ENCODE results near the gene RUVBL2.

The RUVBL2 gene

GRCh38 chr19:48993175-48994034, at the start of gene RUVBL2, which contains the start of gene GYS1:
RUVBL2 (plus strand) TSS chr19:48993887; CDS start chr19:48993912, 25 bp downstream.
GYS1 (minus strand) TSS chr19:48993309; CDS start chr19:48993112, 197 bp downstream.
- H3K4me2 ChIP-seq (ENCODE audit: low read length), result peak within 1 kb of the TSS; percentile 96
- peak within 1 kb of the TSS; percentile 84 for H2AFZ ChIP-seq
- H3K4me1 ChIP-seq, result no peaks in the 10 kb centered on the region
- no peaks in the 10 kb centered on the region for H3K9me3 ChIP-seq (ENCODE audit: control insufficient read depth, low read length)
- peaks cover 20% of the 10 kb centered on the region for H3K79me2 ChIP-seq
- peak within 1 kb of the TSS; percentile 88 for H3K27ac ChIP-seq
- peak; percentile 100 for TF ChIP-seq CTCF (IDR thresholded peaks at IDR 0.05)
- no peaks in the 10 kb centered on the region for H3K36me3 ChIP-seq (ENCODE audit: control insufficient read depth, insufficient read depth, low read length)
- peak within 1 kb of the TSS; percentile 61 for H3K9ac ChIP-seq
- H3K4me3 ChIP-seq (ENCODE audit: low read depth, low read length), result peak within 1 kb of the TSS; percentile 88
- H3K27me3 ChIP-seq (ENCODE audit: control insufficient read depth, insufficient read depth, low read length), result no peaks in the 10 kb centered on the region

DNA sequence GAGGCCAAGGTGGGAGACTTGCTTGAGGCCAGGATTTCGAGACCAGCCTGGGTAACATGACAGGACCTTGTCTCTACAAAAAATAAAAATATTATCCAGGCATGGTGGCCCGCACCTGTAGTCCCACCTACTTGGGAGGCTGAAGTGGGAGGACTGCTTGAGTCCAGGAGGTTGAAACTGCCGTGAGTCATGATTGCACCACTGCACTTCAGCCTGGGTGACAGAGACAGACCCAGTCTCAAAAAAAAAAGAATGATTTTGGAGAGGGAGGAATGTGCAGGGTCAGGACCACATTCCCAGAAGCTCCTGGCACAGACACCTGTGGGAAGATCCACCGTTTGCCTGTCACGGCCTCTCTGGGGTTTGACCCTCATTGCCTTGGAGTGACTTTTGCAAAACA, 48.3 kb upstream of the RUVBL2 start:
- Histone ChIP-seq H3K27ac (no peak overlapping the region), H3K9me3 (ENCODE audit: control insufficient read depth, low read length) (no peaks in the 10 kb centered on the region), H3K9ac (no peak overlapping the region), H3K79me2 (no peaks in the 10 kb centered on the region), H2AFZ (no peak overlapping the region), H3K4me1 (no peaks in the 10 kb centered on the region), H3K4me2 (ENCODE audit: low read length) (no peak overlapping the region), H3K4me3 (ENCODE audit: low read depth, low read length) (no peak overlapping the region), H3K27me3 (ENCODE audit: control insufficient read depth, insufficient read depth, low read length) (no peaks in the 10 kb centered on the region), H3K36me3 (ENCODE audit: control insufficient read depth, insufficient read depth, low read length) (no peaks in the 10 kb centered on the region)
- TF ChIP-seq CTCF (IDR thresholded peaks at IDR 0.05), result no peak

GRCh38 chr19:48945817-48946216, 47.9 kb upstream of the RUVBL2 start:
- Histone ChIP-seq H3K27ac (no peak overlapping the region), H3K27me3 (ENCODE audit: control insufficient read depth, insufficient read depth, low read length) (no peaks in the 10 kb centered on the region)

GRCh38 chr19:48946463-48947257, 47.0 kb upstream of the RUVBL2 start:
- no peaks in the 10 kb centered on the region for H3K27me3 ChIP-seq (ENCODE audit: control insufficient read depth, insufficient read depth, low read length)
- TF ChIP-seq CTCF (IDR thresholded peaks at IDR 0.05), result no peak
- no peaks in the 10 kb centered on the region for H3K79me2 ChIP-seq

More at GRCh38 chr19:48945817-48946216, 47.9 kb upstream of the RUVBL2 start:
- H2AFZ ChIP-seq, result no peak overlapping the region
- H3K4me1 ChIP-seq, result no peaks in the 10 kb centered on the region
- no peaks in the 10 kb centered on the region for H3K36me3 ChIP-seq (ENCODE audit: control insufficient read depth, insufficient read depth, low read length)
- H3K79me2 ChIP-seq, result no peaks in the 10 kb centered on the region
- no peaks in the 10 kb centered on the region for H3K9me3 ChIP-seq (ENCODE audit: control insufficient read depth, low read length)
- no peak for TF ChIP-seq CTCF (IDR thresholded peaks at IDR 0.05)
- no peak overlapping the region for H3K4me2 ChIP-seq (ENCODE audit: low read length)
- H3K9ac ChIP-seq, result no peak overlapping the region
- H3K4me3 ChIP-seq (ENCODE audit: low read depth, low read length), result no peak overlapping the region

More at GRCh38 chr19:48946463-48947257, 47.0 kb upstream of the RUVBL2 start:
- Histone ChIP-seq H3K9me3 (ENCODE audit: control insufficient read depth, low read length) (no peaks in the 10 kb centered on the region), H3K4me1 (no peaks in the 10 kb centered on the region), H3K36me3 (ENCODE audit: control insufficient read depth, insufficient read depth, low read length) (no peaks in the 10 kb centered on the region), H3K27ac (no peak overlapping the region), H2AFZ (no peak overlapping the region), H3K9ac (no peak overlapping the region), H3K4me3 (ENCODE audit: low read depth, low read length) (no peak overlapping the region), H3K4me2 (ENCODE audit: low read length) (no peak overlapping the region)
